ENCODE results near the gene OSCP1.

Gene OSCP1

DNA sequence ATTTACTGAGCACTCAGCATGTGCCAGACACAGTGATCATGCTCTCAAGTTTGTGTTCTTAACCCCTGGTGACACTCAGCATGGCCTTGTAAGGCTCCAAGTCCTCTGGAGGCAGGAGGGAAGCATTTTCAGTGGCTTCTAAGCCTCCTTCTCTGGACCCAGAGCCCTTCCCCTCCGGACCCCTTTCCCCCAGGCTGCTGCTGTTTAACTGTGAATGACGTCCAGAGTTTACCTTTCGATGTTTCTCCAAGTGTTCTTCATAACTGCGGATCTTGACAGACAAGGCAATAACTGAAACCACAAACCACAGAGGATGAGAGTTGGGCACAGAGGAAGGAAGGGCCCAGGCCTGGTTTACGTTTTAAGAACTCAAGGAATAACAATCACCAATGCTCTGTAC is 7.4 kb upstream of the OSCP1 start:
- ChIA-PET CTCF (no interaction called here), POLR2A (no interaction called here)
- DNase-seq (ENCODE audit: extremely low spot score): no peak
- no peak for TF ChIP-seq CTCF (IDR thresholded peaks at IDR 0.05; ENCODE audit: control extremely low read depth, extremely low read depth, low read depth, missing control alignments)

GRCh38 chr1:36456391-36456928 is 6.2 kb upstream of the OSCP1 start:
- CTCF ChIA-PET: no interaction called here
- DNase-seq (ENCODE audit: extremely low spot score): no peak
- TF ChIP-seq CTCF (IDR thresholded peaks at IDR 0.05; ENCODE audit: control extremely low read depth, extremely low read depth, low read depth, missing control alignments): no peak
- POLR2A ChIA-PET: interaction anchor here (0.5 kb wide), 1 partner anchor 735 kb away, joined by 4 read pairs; no protein-coding TSS in a partner anchor

DNA sequence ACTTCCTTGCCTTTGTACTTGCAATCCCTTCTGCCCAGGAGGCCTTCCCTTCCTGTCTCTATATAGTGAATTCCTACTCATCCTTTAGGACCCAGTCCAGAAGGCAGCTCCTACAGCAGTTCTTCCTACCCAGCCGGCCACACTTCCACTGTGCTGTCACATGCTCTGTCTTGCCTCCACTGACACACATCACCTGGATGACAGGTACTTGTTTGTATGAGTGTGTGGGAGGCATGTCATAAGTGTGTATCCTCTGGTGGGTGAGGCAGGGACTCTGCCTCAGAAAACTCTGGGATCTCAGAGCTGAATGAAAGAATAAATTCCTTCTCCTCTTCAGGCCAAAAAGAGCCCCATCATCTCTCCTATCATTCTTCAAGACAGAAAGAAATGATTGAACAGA is 5.1 kb upstream of the OSCP1 start:
- no peak for TF ChIP-seq CTCF (IDR thresholded peaks at IDR 0.05; ENCODE audit: control extremely low read depth, extremely low read depth, low read depth, missing control alignments)
- no peak for DNase-seq (ENCODE audit: extremely low spot score)
- CTCF ChIA-PET: interaction anchor here (1.0 to 1.2 kb wide), 2 partner anchors 10 to 62 kb away, joined by 3 read pairs; no protein-coding TSS in a partner anchor
- POLR2A ChIA-PET: no interaction called here

DNA sequence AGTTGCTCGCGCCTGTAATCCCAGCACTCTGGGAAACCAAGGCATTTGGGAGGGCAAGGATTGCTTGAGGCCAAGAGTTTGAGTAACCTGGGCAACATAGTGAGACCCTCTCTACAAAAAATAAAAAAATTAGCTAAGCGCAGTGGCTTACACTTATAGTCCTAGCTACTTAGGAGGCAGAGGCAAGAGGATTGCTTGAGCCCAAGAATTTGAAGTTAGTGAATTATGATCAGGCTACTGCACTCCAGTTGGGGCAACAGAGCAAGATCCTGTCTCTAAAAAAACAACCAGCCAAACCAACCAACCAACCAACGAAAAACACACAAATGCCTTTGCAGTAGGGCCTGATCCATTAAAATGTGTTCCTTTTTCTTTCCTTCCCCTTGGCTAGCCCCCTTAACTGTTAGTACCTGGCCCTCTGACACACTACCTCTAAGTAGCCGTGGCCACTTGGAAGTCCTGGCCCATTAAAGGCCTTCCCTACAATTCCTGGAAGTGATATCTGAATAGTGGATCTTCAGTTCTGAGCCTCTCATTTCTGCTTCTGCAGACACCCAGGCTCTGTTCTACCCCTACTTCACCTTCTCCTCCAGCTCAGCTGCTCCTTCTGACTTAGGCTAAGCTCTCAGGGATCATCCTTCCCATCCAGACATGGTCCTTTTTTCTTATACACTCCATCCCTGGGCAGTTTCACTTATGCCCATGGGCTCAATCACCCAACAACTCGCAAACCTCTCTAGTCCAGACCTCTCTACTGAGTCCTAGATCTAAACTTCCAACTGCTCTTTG is 3.5 kb upstream of the OSCP1 start:
- POLR2A ChIA-PET: interaction anchor here (0.5 to 0.6 kb wide), 2 partner anchors 368 to 1491 kb away, joined by 3 to 5 read pairs; no protein-coding TSS in a partner anchor
- CTCF ChIA-PET: interaction anchor here (1.1 kb wide), 1 partner anchor 111 kb away, joined by 3 read pairs; no protein-coding TSS in a partner anchor
- TF ChIP-seq CTCF (IDR thresholded peaks at IDR 0.05; ENCODE audit: control extremely low read depth, extremely low read depth, low read depth, missing control alignments): no peak
- DNase-seq (ENCODE audit: extremely low spot score): no peak

DNA sequence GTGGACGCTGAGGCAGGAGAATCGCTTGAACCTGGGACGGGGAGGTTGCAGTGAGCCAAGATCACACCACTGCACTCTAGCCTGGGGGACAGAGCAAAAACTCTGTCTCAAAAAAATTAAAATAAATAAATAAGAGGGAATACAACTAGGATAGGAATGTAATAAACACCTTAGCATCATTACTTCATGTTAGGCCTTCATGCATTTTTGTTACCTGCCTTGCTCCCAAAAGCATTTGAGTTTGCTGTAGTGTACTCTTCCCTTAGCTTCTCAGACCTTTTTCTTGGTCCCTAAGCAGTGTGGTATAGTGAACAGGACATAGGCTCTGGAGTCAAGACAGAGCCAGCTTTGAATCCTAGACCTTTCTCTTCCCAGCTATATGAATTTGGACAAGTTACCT is 2.8 kb upstream of the OSCP1 start:
- ChIA-PET CTCF (interaction anchor here (1.1 kb wide), 1 partner anchor 111 kb away, joined by 3 read pairs; no protein-coding TSS in a partner anchor), POLR2A (interaction anchor here (0.6 kb wide), 1 partner anchor 1492 kb away, joined by 3 read pairs; no protein-coding TSS in a partner anchor)
- no peak for DNase-seq (ENCODE audit: extremely low spot score)
- no peak for TF ChIP-seq CTCF (IDR thresholded peaks at IDR 0.05; ENCODE audit: control extremely low read depth, extremely low read depth, low read depth, missing control alignments)

GRCh38 chr1:36450919-36451305 is 661 bp upstream of the OSCP1 start:
- POLR2A ChIA-PET: interaction anchor here (0.6 to 1.5 kb wide), 6 partner anchors 9 to 1024 kb away, joined by 3 to 6 read pairs (median 4); partner anchors contain the start of genes MRPS15 and THRAP3
- CTCF ChIA-PET: interaction anchor here (0.7 to 2.2 kb wide), 8 partner anchors 8 to 290 kb away, joined by 3 to 5 read pairs (median 3); partner anchors contain the start of gene MRPS15

More at GRCh38 chr1:36450919-36451305, 661 bp upstream of the OSCP1 start:
- no peak for DNase-seq (ENCODE audit: extremely low spot score)
- no peak for TF ChIP-seq CTCF (IDR thresholded peaks at IDR 0.05; ENCODE audit: control extremely low read depth, extremely low read depth, low read depth, missing control alignments)
